ENCODE measurements around the gene TRIP12. TPM values are rescaled to one million over a fixed set of nuclear protein-coding genes. Genes with fewer than 3 reads are reported as not detected.
"Not testable (repeated sequence)": the region's sequence is repeated elsewhere in the genome, so short reads cannot be mapped to it uniquely, and the experiment has no call there.

Gene TRIP12
- polyA plus RNA-seq, 3 donors, result 22.2 to 56.7 (median 44.0) TPM

- no peaks in the 10 kb centered on the region for H3K9me3 ChIP-seq (replicated peaks in 1 of 2; ENCODE audit: control insufficient read depth in 1 of 2, insufficient read depth in 1 of 2, low read length in 2 of 2)
- DNase-seq, result no peak
- H3K4me3 Mint-ChIP-seq, result no peak overlapping the region
- no peaks in the 10 kb centered on the region for H3K27me3 ChIP-seq (ENCODE audit: control insufficient read depth in 2 of 2, insufficient read depth in 2 of 2, low read length in 2 of 2)
- no peak overlapping the region for H2AFZ ChIP-seq (ENCODE audit: insufficient read depth, low read depth, low read length, poor library complexity, severe bottlenecking)
- H3K4me3 ChIP-seq (replicated peaks in 1 of 3; ENCODE audit: low read depth in 2 of 3, low read length in 3 of 3), result no peak overlapping the region
- H3K27ac ChIP-seq (ENCODE audit: low read depth in 1 of 2, low read length in 2 of 2), result no peak overlapping the region
- peaks cover 0 to 2% (median 0%) of the 10 kb centered on the region in 3 donors for H3K27me3 Mint-ChIP-seq (ENCODE audit: low read depth in 3 of 3)
- peaks cover 68 to 79% of the 10 kb centered on the region in 2 donors for H3K36me3 ChIP-seq (replicated peaks in 1 of 2; ENCODE audit: control insufficient read depth in 1 of 2, insufficient read depth in 2 of 2, low read length in 2 of 2)
- TF ChIP-seq CTCF (IDR thresholded peaks at IDR 0.05), result no peak
- no peaks in the 10 kb centered on the region for H3K4me1 Mint-ChIP-seq
- H3K4me1 ChIP-seq (ENCODE audit: control insufficient read depth in 1 of 2, insufficient read depth in 2 of 2, low read length in 2 of 2), result no peaks in the 10 kb centered on the region
- H3K4me2 ChIP-seq (replicated peaks; ENCODE audit: extremely low read depth, low read length, poor library complexity, severe bottlenecking), result no peak overlapping the region
- intact Hi-C loops (cut with micrococcal nuclease), result no loop called here
- H3K27ac Mint-ChIP-seq, result no peak overlapping the region
- H3K9ac ChIP-seq (ENCODE audit: insufficient read depth, low read length, poor library complexity, severe bottlenecking), result no peak overlapping the region
- H3K79me2 ChIP-seq (ENCODE audit: insufficient read depth, low read length), result no peaks in the 10 kb centered on the region
- H3K9me3 Mint-ChIP-seq, result peaks cover 0 to 1% (median 0%) of the 10 kb centered on the region in 7 donors
- peaks cover 73 to 81% of the 10 kb centered on the region in 2 donors for H3K36me3 Mint-ChIP-seq
- H4K20me1 ChIP-seq (ENCODE audit: insufficient read depth, low read length), result no peaks in the 10 kb centered on the region
These were observed 156.1 kb downstream of the TRIP12 start for GRCh38 chr2:229765721-229766120.

- no peaks in the 10 kb centered on the region for H3K79me2 ChIP-seq (ENCODE audit: insufficient read depth, low read length)
- Mint-ChIP-seq H3K27ac (peak overlapping the region in 2 of 7 donors; percentile 35 to 74), H3K9me3 (peaks cover 0 to 1% (median 0%) of the 10 kb centered on the region in 7 donors), H3K4me3 (no peak overlapping the region), H3K4me1 (no peaks in the 10 kb centered on the region), H3K27me3 (ENCODE audit: low read depth in 3 of 3) (peaks cover 0 to 2% (median 2%) of the 10 kb centered on the region in 3 donors), H3K36me3 (peaks cover 36 to 40% of the 10 kb centered on the region in 2 donors)
- no peaks in the 10 kb centered on the region for H4K20me1 ChIP-seq (ENCODE audit: insufficient read depth, low read length)
- no peaks in the 10 kb centered on the region for H3K4me1 ChIP-seq (ENCODE audit: control insufficient read depth in 1 of 2, insufficient read depth in 2 of 2, low read length in 2 of 2)
- no peak overlapping the region for H2AFZ ChIP-seq (ENCODE audit: insufficient read depth, low read depth, low read length, poor library complexity, severe bottlenecking)
- intact Hi-C loops (cut with micrococcal nuclease), result no loop called here
- H3K36me3 ChIP-seq (replicated peaks in 1 of 2; ENCODE audit: control insufficient read depth in 1 of 2, insufficient read depth in 2 of 2, low read length in 2 of 2), result peaks cover 30 to 38% of the 10 kb centered on the region in 2 donors
- H3K4me2 ChIP-seq (replicated peaks; ENCODE audit: extremely low read depth, low read length, poor library complexity, severe bottlenecking), result no peak overlapping the region
- DNase-seq, result no peak
- 100% methylated on average over 1 of the region's 1 CpG for WGBS (ENCODE audit: insufficient coverage)
- TF ChIP-seq CTCF (IDR thresholded peaks at IDR 0.05), result no peak
- no peak overlapping the region for H3K4me3 ChIP-seq (replicated peaks in 1 of 3; ENCODE audit: low read depth in 2 of 3, low read length in 3 of 3)
- H3K27ac ChIP-seq (ENCODE audit: low read depth in 1 of 2, low read length in 2 of 2), result no peak overlapping the region
- no peaks in the 10 kb centered on the region for H3K9me3 ChIP-seq (replicated peaks in 1 of 2; ENCODE audit: control insufficient read depth in 1 of 2, insufficient read depth in 1 of 2, low read length in 2 of 2)
- H3K9ac ChIP-seq (ENCODE audit: insufficient read depth, low read length, poor library complexity, severe bottlenecking), result no peak overlapping the region
- no peaks in the 10 kb centered on the region for H3K27me3 ChIP-seq (ENCODE audit: control insufficient read depth in 2 of 2, insufficient read depth in 2 of 2, low read length in 2 of 2)
These were observed 160.1 kb downstream of the TRIP12 start for GRCh38 chr2:229761663-229762062.

- H3K27ac Mint-ChIP-seq; H3K4me1 Mint-ChIP-seq; H3K9me3 Mint-ChIP-seq; H3K4me1 ChIP-seq (ENCODE audit: control insufficient read depth in 1 of 2, insufficient read depth in 2 of 2, low read length in 2 of 2); H3K36me3 ChIP-seq (replicated peaks in 1 of 2; ENCODE audit: control insufficient read depth in 1 of 2, insufficient read depth in 2 of 2, low read length in 2 of 2); H3K9me3 ChIP-seq (replicated peaks in 1 of 2; ENCODE audit: control insufficient read depth in 1 of 2, insufficient read depth in 1 of 2, low read length in 2 of 2); H3K4me3 ChIP-seq (replicated peaks in 1 of 3; ENCODE audit: low read depth in 2 of 3, low read length in 3 of 3); DNase-seq; H3K4me2 ChIP-seq (replicated peaks; ENCODE audit: extremely low read depth, low read length, poor library complexity, severe bottlenecking); H3K27me3 ChIP-seq (ENCODE audit: control insufficient read depth in 2 of 2, insufficient read depth in 2 of 2, low read length in 2 of 2); H3K36me3 Mint-ChIP-seq; H4K20me1 ChIP-seq (ENCODE audit: insufficient read depth, low read length); intact Hi-C loops (cut with micrococcal nuclease); H3K9ac ChIP-seq (ENCODE audit: insufficient read depth, low read length, poor library complexity, severe bottlenecking); H3K79me2 ChIP-seq (ENCODE audit: insufficient read depth, low read length); H3K4me3 Mint-ChIP-seq; H2AFZ ChIP-seq (ENCODE audit: insufficient read depth, low read depth, low read length, poor library complexity, severe bottlenecking); H3K27me3 Mint-ChIP-seq (ENCODE audit: low read depth in 3 of 3); H3K27ac ChIP-seq (ENCODE audit: low read depth in 1 of 2, low read length in 2 of 2): not testable (repeated sequence)
- 98% methylated on average over 5 of the region's 10 CpGs for WGBS (ENCODE audit: insufficient coverage)
These were observed 164.3 kb downstream of the TRIP12 start for GRCh38 chr2:229757462-229757861.
